HG02885 (cell line): ENCODE results near the gene CLDND2.
"Not testable (repeated sequence)": the region's sequence is repeated elsewhere in the genome, so short reads cannot be mapped to it uniquely, and the experiment has no call there.

ENCODE experiments used
- ATAC-seq: cut with Tn5 transposase; IDR thresholded peaks from one replicate; pipeline ENCODE4 v1.9.1; 2021; ENCODE audit warnings: mild to moderate bottlenecking; ENCODE audit not compliant: unreplicated experiment, poor library complexity

The CLDND2 gene, protein sequence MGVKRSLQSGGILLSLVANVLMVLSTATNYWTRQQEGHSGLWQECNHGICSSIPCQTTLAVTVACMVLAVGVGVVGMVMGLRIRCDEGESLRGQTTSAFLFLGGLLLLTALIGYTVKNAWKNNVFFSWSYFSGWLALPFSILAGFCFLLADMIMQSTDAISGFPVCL

DNA sequence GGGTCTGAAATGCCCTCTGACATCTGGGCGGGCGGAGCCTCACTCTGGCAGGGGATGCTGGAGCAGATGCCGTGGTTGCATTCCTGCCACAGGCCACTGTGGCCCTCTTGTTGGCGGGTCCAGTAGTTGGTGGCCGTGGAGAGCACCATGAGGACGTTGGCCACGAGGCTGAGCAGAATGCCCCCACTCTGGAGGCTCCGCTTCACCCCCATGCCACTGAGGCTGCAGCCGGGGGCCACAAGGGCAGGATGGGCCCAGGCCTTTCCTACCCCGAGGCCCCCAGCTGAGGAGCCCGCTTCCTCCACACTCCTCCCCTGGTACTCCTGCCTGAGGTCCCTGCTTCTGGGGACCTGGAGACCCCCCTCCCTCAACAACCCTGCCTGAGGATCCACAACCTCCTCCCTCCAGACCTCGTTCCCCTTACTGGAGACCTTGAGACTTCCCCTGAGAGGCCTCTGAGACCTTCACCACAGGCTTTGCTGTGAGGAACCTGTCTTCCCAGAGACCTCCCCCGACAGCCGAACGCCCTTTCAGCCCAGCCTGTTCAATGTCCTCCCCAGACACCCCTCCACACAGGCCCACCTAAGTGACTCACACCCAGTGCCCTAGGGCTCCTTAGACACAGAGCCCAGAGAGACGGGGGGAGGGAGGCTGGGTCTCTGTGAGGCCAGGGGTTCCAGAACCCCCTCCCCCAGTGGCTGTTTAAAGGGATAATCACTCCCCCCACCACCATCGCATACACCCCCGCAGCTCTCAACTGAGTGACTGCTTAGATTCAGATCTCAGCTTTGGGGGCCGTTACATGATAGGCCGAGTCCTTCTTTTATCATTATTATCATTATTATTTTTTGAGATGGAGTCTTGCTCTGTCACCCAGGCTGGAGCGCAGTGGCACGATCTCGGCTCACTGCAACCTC, at the start of gene CLDND2:
TSS of gene CLDND2 (minus strand) at position 638 of the 917 bp plus-strand sequence. CDS start at position 212, 426 bp downstream.
- no peak for ATAC-seq

DNA sequence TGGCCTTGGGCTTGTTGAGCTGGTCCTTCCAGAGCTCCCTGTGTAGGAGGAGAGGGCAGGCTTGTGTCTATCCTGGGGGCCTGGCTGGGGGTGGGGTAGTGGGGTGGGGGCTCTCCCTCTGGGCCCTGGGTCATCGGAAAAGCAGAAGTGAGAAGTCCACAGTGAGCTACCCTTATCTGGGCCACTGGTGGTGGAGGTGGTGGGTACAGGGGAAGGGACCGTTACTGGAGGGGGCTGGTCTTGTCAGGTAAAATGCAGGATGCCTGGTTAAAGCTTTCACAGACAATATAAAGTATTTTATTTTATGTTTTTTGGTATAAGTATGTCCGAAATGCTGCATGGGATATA, 49.0 kb upstream of the CLDND2 start:
- ATAC-seq: peak; percentile 40

DNA sequence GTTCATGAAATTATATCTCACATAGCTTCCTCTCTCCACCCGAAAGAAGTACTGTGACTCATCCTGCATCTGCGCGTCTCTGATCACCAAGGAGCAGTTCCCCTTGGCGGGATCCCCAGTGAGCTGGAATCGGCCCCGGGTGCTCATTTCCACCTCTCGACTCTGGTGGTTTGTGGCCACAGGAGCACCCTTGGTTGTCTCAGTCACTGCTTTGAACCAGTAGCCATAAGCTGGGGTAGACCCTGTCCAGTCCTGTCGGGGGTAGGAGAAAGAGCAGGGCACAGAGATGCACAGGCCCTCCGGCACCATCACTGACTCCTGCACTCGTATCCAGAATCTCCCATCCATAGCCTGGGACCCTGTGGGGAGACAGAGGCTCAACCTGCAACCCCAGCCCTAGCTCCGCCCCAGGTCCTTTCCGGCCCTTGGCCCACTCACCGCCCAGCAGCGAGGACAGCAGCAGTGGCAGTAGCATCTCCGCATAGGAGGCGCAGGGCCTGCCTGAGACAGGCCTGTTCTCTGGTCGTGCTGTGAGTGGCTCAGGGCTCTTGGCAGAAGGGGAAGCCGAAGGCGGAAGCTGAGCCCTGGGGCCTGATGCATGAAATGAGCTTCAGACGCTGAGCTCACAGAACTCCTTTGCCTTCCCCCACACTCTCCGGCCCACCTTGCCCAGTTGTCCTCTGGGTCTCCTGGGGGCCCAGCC, 48.5 kb upstream of the CLDND2 start, which contains the start of gene SIGLEC10:
TSS of gene SIGLEC10 (minus strand) at position 536 of the 703 bp plus-strand sequence. CDS start at position 475, 61 bp downstream.
- peak; percentile 76 for ATAC-seq

DNA sequence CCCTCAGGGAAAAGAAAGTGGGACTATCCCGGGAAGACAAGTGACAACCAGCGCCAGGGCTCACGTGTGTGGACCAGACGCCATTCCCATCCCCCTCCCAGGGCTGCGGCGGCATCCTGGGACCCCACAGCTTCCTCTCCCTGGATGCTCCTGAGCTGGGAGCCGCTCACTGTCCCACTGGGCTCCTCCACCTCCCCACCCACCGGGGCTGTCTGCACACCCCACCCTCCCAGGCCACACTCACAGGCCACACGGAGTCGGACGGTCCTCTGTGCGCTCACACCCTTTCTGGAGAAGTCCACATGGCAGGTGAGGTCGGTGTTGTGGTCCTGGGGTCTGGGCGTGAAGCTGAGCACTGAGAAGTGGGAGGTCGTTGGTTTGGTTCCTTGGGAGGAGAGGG, 47.6 kb upstream of the CLDND2 start:
- not testable (repeated sequence) for ATAC-seq

DNA sequence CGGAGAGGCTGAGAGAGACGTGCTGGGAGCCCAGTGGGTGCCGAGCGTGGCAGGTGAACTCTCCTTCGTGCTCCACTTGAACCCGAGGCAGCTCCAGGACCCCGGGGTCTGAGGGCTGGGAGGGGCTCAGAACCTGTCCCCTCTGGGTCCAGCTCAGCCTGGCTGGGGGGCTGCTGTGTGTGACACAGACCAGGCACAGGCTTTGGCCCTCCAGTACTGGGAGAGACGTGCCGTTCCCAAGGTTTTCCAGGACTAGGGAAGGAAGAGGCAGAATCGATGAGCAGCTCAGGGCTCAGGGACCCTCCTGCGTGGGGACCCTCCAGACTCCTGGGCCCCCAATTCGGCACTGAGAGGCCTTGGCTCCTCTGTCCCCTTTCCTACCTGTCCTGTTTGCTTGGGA, 46.4 kb upstream of the CLDND2 start:
- ATAC-seq: no peak

DNA sequence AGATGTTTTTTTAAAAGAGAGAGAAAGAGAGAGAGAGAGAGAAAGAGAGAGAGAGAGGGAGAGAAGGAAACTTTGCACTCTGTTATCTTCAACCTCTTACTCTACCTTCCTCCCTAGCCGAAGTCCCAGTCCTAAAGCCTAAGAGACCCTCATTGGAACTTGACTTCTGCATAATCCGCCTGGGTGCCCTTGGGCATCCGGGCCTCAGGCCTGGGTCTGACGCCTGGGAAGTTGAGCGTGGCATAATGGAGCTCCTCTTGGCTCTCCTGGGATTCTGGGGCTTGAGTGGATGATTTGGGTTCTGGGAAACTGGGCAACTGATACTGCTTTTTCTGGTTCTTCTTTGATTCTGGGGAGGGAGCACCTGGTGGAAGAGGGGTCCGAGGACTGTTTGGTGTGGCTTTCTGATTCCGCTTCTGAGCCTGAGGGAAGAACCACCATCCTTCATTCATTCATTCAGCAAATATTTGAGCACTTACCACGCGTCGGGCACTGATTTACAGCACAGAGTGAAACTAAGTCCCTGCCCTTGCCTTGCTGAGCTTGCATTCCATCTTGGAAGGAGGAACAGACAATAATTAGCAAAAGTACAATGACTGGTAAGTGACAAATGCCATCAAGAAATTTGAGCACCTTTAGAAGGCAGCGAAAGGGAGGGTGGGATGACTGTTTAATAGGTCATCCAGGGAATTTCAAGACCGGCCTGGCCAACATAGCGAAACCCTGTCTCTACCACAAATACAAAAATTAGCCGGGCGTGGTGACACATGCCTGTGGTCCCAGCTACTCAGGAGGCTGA, 42.3 kb upstream of the CLDND2 start:
- ATAC-seq: no peak

DNA sequence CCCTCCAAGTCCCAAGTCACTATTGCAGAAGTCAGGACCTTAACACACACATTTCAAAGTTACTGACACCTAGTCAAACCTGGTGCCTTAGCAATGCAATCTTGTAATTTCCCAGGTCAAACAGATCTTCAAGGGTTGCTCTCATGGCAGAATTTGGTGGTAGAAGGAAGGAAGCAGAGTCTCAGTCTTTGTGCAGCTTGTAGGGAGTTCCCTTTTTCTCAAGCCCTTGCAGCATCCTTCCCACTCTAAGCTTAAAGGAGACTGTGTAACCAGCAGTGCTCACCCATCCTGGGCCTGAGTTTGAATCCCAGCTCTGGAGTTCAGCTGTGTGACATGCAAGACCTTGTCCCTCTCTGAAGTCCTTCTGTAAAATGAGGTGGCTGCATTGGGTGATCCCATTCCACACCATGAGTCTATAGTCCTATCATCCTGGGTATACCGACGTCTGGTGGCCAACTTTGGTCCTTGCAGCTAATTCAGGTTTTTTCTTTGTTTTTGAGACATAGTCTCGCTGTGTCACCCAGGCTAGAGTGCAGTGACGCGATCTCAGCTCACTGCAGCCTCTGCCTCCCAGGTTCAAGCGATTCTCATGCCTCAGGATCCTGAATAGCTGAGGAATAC, 38.8 kb upstream of the CLDND2 start:
- peak; percentile 45 for ATAC-seq

DNA sequence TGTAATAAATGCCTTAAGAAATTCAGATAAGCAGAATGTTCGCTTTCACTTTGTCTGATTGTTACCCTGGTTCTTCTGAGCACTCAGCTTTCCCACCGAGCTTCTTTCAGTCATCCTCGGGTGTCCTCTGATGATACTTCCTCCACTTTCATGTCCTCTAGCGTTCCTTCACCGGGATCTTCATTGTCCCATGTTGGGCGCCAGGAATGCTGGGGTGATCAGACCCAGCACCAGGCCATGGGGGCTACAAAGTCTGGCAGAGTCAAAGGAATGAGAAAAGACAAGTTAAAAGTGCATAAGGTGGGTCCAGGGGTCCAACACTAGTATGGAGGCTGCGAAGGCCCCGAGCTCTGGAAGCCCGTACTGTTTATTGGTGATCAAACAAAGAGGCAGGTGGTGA, 33.3 kb upstream of the CLDND2 start:
- ATAC-seq: no peak

DNA sequence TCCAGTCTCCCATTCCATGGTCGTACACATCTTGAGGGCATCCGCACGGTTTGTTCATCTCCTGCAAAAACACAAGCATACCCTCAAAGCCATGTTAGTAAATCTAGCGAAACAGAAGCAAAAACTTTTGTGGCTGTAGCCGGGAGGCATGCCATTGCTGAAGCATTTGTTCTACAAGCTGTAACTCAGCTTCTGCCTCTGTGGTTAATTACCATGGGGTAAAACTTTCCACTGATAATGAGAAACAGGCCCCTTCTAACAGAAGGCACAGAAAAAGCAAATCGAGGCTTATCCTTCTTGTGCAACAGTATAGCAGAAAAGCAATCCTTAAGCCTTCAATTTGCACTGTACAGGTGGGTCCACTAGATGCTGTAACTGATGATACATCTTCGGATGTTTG, 31.1 kb upstream of the CLDND2 start:
- ATAC-seq: not testable (repeated sequence)

DNA sequence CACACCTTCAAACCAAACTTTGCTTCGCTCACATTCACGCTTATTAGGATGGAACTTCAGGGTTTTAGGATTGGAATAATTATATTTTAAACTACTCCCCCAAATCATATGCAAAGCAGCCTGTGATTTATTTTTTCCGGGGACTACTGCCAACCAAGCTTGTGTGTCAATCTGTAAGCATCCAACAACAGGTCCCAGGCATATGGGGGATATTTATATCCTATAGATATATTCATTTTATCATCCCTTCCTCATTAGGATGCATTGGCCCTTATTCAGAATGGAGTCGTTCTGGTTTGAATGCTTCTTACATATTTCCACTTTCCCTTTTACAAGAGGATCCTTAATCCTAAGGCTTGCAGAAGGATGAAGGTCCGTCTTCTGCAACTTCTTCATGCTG, 30.4 kb upstream of the CLDND2 start:
- ATAC-seq: no peak

DNA sequence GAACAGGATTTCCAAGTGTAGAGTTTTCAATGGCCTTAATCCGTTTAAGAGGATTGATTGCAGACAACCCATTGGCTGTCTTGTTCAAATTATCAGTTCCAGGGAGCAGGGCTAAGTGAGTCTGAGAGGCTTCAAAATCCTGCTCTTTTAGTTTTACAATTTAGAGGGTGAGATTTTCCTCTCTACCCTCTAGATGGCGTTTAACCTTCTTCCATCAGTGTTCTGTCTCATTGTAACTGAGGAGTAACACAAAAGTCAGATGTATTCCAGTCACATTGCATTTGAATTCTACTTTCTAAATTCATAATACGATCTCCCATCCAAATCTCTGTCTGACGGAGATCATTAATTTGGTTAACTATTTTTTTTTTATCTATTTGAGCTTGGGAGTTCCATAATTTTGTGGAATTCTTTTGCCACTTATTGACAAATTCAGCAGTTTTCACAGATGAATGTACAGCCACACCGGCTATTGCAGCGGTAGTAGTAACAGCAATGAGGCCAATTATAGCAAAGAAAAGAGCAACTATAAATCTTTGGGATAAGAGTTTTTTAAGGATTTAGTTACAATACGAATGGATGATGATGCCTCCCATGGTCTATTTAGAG, 29.4 kb upstream of the CLDND2 start:
- no peak for ATAC-seq

DNA sequence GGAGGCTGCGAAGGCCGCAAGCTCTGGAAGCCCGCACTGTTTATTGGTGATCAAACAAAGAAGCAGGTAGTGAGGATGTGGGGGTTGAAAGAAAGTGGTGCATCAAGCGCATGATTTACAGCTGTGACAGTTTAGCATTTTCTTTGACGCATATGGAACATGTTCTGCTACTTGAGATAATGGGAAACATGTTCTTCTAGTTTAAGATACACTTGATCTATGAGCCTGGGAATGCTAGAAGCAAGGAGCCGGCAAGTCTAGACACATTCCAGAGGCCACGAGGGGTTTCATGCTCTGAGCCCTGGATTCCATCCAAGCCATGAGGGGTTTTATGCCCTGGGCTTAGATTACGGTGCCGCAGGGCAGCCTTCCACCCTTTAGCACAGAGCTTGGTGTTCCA, 28.6 kb upstream of the CLDND2 start:
- ATAC-seq: not testable (repeated sequence)

DNA sequence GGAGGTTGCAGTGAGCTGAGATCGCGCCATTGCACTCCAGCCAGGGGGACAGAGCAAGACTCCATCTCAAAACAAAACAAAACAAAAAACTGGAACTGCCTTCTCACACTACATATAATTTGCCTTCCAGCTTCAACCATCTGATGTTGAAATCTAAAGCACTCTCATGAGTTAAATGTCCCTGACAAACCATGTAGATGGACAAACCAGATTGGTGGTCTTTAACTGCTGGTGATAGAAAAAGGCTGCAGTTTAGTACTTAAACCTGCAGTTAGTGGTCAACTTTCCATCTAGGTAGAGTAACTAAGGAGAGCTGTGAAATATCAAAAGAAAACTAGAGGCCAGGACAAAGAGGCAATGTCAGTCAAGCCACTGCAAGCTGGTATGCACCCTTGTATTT, 27.4 kb upstream of the CLDND2 start:
- no peak for ATAC-seq

DNA sequence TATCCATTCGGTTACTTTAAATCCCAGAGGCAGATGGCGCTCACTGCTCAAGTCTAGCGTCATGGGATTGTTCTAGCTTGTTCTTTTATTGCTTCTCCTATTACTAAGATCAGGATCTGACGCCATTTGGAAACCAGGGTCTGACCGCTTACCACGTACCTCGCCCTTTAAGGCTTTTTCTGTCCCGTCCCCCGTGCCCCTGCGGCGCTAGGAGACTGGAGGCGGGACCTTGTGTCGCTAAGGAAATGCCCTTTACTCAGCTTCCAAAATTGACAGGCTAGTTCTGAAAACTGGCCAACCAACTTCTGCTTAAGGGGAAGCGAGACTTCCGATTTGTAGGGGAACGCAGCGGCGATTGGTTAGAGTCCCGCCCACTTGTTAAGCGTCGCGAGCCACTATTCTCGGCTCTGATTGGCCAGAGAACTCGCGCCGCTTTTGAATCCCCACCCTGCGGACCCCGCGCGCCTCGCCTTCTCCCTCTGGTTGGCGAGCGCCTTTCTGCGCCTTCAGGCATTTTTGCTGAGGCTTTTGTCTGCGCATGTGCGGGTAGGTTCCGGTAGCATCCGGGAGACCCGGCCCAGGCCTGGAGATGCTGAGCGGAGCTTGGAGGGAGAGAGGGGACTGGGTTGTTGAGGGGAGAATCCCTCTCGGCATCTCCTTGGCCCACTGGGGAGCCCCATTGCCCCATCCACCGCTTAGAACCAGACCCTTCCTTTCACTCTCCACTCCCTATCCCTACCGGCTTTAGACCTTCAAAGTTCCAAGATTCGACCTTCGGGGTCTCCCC, 25.4 kb upstream of the CLDND2 start:
- ATAC-seq: peak; percentile 91

DNA sequence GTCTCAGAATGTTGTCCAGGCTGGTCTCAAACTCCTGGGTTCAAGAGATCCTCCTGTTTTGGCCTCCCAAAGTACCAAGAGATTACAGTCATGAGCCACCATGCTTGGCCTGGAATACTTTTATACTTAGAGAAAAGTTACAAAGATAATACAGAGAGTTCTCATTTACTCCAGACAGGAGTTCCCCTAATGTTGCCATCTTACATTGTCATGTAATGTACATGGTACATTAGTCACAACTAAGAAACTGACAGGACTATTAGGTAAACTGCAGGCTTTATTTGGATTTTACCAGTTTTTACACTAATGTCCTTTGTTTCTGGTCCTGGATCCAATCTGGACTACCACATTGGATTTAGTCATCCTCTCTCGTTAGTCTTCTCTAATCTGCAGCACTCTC, 23.9 kb upstream of the CLDND2 start:
- no peak for ATAC-seq

DNA sequence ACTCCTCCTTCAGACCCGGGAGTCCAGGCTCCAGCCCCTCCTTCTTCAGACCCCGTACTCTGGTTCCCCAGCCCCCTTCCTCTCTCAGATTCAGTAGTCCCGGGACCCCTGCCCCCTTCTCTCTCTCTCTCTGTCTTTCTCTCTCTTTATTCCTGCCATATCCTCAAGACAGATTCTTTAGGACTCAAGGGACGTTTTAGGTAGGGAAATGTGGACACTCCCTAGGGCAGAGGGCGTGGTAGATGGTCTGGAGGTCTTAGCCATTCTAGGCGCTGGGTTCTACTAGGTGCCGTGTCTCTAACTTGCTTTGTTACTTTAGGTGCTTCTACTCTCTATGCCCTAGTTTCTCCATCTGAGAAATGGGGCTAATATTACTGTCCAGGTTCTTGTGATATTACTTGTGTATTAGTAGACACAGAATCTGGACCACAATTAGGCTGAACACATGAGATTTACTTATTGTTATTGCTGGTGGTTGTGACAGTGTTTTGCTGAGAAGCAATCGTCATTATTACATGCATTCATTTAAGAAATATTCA, 22.3 kb upstream of the CLDND2 start:
- ATAC-seq: no peak

DNA sequence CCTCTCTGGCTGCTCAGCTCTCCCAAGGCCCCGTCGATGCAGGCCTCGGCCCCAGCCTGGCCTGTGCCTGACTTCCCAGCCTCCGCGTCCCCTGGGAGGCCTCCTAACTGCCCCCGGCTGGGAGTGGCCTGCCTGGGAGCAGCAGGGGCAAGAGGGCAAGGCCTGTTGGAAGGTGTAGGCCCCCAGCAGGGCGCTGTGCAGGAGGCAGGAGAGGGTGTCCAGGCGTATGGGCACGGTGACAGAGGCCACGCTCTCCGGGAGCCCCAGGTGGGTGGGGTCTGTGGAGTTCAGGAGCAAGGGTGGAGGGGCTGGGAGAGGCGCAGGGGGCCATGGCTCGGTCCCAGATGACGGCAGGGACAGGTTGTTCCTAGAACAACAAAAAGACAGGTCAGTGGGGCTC, 20.3 kb upstream of the CLDND2 start:
- ATAC-seq: no peak

DNA sequence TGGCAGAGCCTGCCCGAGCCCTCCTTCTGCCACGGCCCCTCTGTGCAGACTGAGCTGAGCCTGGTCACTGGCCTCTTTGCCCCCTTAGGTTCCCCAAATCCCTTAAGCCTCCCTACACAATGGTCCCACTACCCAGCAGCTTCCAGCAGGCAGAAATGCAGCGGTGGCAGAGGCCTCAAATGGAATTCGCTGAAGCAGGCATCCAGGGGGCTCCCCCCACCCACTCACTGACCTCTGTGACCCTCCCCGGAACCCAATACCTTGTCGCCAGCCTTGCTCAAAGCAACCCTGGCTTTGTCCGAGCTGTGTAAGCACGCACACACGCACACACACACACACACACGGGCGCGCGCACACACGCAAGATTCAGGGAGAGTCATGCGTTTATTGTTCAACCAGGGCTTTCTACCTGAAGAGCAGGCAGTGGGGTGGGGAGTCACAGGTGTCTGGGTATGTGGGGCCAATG, 19.2 kb upstream of the CLDND2 start, which contains the start of gene LIM2:
TSS of gene LIM2 (minus strand) at position 51 of the 466 bp plus-strand sequence. CDS start 531 bp downstream, outside the sequence.
- no peak for ATAC-seq
